CD4-positive, alpha-beta T cell treated with Interleukin-12 subunit alpha and Interleukin-12 subunit beta, for 1 hour (primary cell): ENCODE results near the gene PAX2.

Experiments used
- DNase-seq: peaks from one replicate; pipeline ENCODE4 v3.0.0-alpha.2; 2020

PAX2 gene

DNA sequence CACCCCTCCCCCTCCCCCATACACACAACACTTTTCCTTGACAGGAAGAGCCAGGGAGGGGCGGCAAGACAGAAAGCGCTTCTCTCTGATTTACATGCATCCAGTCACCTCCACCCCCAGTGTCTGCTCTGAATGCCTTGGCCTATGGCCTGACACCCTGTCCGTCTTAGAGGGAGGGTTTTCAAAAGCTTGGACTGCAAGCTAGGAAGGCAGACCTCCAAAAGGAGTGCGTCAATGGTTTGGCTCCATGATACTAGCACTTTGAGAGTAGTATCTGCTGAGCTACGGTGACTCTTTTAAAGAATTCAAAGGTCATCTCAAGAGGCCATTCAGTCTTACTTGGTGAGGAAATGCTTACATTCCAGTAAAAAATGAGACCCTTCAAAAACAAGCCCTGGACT, 20.3 kb upstream of the PAX2 start:
- no peak for DNase-seq

GRCh38 chr10:100725869-100726426, 19.4 kb upstream of the PAX2 start:
- no peak for DNase-seq

GRCh38 chr10:100727808-100728207, 17.6 kb upstream of the PAX2 start:
- DNase-seq = no peak

DNA sequence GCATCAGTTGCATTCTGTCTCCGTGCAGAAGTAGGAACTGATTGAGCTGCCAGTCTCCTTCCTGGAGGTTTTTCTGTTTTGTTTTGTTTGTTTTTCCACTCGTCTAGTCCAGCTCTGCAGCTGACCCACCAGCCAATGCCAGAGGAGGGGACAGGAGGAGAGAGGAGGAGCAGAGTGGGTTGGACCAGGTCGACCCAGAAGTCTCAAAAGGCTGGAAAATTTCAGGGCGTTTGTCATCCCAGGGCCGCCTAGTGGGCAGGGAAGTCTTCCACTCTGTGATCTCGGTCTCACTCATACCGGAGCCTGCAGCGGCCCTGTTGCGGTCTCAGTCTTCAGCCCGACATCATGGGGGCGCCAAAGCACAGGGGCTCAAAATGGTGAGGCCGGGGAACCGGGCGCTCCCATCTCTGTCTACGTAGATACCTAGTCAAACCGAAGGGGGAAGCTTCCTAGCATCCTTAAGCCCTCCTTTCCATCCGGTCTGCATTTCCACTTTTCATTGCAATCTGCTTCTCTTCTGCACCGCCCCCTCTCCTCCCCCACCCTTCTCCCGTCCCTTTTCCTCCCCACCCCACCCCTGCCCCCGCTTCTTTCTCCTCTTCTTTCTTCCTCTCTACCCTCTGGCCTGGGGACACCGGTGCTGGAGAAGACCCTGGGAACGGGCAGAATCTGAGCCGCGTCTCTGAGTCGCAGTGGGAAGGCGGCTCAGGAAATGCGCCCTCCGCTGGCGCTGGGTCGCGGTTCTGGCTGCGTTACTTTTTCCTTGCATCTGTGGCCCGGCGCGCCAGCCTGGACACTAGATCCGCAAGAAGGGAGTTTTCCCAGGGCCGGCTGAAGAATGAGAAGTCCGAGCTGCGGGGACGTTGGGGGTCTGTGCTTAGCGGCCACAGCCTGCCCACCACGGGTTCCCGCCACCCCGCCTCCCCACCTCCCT, 16.2 kb upstream of the PAX2 start:
- no peak for DNase-seq

GRCh38 chr10:100729862-100730724, 15.3 kb upstream of the PAX2 start:
- no peak for DNase-seq

DNA sequence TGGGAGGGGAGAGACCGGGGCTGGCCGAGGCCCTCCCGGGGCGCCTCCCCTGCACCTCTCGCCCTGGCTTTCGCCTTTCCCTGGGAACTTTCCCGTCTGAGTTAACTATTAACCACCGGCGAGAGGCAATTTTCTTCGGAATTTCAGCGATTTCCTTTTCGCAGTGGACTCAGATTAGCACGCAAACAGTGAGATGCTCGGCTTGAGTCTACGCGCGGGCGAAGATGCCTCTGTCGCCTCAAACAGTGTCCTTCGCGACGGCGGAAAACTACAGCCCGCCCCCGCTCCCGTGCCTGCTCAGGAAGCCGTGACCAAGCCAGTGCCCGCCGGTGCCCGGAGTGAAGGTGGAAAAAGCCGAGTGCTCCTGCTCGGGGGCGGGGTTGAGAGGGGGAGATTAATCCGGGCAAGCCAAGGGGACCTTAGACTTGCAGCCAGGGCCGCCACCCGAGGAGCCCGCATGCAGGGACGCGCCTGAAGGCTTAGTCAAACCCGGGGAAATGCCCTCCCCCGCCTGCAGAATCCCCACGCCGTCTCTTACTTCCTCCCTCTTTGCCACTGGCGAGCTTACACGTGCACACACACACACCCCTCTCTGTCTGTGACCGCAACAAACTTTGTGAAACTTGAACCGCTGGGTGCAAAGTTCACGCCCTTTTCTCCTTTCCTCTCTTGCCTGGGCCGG, 14.5 kb upstream of the PAX2 start:
- peak; percentile 31 for DNase-seq

DNA sequence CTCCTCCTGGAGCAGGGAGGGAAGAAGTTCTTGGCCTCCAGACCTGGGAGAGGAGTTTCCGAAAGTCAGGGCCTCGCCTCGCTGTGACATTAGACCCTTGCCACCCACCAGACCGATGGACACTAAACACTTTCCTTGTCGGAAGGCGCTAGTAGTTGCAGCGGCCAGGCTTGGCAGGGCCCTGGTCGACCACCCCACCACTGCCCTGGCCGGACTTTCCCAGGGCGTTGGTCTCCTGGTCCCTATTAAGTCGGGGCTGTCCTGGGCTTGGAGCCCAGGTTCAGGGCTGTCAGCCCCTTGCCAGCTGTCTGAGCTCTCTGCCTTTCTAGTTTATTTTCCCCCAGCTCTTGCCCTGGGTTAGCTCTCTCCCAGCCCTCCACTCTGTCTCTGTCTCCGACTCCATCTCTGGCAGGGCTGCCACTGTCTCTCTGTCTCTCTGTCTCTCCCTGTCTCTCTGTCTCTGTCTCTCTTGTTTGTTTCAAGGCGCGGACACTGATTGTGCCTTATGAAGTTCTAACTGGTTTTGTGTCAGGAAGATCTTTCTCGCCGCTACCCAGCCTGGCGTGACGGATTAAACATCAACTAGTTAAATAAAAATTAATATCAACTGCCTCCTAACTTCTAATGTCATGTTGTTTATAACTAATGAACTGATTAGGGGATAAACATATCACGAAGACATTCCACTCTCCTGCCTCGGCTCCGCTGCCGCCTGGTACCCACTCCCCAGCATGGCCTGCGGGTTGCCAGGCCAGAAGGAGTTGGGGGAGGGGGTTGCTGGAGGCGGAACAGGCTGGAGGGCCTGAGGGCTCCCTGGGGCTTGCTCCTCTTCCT, 13.8 kb upstream of the PAX2 start:
- no peak for DNase-seq

DNA sequence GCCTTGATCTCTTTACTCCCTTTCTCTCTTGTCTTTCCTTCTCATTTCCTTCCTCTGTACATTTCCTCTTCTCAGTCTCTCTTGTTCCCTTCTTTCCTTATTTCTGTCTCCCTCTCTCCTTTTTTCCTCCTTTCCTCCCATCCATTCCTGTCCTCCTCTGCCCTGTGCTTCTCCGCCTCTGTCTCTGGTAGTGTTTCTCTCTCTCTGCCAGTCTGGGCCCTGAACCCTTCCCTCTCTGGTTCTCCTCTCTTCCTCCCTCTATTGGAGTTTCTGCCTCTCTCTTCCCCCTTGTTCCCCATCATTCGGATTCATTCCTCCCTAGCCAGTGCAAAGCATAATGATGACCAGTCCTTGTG, 13.2 kb upstream of the PAX2 start:
- no peak for DNase-seq

- no peak for DNase-seq
Measured at GRCh38 chr10:100733329-100733728, 12.1 kb upstream of the PAX2 start.

DNA sequence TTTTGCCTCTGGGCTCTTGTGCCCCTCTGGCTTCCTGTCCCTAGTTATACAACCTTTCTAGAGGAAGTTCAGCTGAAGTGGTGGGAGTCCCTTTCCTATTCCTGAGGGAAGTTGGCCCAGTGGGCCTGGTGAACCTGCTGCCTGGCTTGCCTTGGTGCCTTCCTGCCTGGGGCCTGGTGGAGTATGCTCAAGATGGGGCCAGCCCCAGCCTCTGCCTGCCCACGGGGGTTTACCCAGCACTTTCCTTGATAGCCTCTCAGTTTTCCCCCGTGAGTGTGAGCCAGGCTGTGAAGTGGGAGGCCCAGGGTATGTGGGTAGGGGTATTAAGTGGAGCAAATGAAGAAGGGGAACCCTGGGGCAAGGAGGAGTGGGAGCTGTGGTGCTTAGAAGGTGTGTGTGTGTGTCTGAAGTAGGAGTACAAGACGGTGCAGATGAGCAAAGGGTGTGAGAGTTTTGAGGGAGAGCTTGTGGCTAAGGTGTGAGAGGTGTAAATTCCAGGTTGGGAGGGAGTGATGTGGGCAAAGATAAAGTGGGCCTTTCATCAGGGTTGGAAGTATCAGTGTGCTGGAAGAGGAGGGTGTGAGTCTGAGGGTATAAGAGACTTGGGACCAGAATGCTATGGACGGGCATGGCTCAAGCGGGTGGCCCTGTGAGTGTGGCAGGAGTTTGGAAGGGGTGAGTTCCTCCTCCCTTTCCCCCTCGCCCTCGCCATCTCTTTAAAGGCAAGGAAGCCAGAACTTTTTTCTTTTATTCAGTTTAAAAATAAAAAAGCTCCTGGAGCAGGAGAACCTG, 10.9 kb upstream of the PAX2 start:
- no peak for DNase-seq

- no peak for DNase-seq
Measured at GRCh38 chr10:100735087-100735336, 10.4 kb upstream of the PAX2 start.

DNA sequence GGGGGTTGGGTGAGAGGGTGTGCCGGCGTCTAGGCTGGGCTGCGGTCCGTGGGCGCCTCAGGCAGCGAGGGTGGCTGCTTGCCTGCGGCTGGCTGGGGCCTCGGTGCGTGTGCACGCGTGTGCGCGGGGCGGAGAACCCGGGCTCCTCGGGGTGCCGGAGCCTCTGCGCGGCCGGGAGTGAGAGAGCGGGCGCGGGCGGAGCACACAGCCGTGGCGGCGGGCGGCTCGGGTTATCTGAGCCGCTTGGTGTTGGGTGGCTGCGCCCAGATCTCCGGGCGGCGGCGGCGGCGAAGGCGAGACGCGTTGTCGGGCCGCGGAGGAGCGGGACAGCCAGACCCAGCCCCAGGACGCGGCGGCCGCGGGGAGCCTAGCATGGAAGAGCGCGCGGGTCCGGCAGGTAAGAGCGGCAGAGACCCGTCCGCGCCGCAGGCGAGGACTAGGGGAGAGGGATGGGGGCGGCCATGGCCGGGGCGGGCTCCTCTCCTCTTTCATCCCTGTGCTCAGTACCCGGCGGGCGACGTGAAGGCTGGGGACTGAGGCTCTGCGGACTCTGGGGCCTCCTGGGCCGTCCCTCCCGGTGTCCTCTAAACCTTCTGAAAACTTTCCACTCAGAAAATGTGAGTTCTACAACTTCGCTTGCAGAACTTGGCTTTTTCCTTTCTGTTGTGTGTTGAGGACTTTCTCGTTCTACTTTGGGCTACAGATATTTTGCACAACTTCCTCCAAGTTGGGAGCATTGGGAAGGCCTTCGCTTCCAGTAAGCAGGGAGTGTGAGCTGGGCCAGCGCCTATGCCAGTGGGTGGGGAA, 9.8 kb upstream of the PAX2 start:
- no peak for DNase-seq

DNA sequence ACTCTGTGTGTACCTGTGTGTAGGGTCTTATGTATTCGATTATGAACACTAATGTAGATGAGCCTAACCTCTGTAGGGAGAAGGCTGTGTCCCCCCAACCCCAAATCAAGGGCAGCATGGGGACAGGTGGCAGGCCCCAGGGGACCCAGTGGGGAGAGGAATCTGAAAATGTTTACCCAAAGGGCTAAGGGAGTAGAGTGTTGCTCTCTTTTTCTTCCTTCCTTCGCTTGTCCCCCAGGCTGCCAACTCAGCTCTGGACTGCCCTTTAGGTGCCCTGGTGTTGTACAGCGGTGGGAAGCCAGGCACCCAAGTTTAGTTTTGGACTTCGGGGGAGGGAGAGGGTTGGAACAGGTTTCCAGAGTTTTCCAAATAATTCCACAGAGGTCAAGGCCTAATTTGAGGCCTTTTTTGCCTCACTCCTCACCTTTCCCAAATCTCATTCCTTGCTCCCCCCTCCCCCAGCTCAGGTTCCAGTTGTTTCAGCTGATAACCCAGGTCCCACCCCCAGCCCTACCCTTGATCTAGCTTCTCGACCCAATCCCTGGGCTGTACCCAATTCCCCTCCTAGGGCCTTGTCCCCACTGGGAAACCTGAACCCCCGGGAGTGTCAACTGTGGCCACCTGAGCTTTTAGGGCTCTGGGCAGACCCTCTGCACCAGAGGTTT, 9.1 kb upstream of the PAX2 start:
- DNase-seq = no peak

DNA sequence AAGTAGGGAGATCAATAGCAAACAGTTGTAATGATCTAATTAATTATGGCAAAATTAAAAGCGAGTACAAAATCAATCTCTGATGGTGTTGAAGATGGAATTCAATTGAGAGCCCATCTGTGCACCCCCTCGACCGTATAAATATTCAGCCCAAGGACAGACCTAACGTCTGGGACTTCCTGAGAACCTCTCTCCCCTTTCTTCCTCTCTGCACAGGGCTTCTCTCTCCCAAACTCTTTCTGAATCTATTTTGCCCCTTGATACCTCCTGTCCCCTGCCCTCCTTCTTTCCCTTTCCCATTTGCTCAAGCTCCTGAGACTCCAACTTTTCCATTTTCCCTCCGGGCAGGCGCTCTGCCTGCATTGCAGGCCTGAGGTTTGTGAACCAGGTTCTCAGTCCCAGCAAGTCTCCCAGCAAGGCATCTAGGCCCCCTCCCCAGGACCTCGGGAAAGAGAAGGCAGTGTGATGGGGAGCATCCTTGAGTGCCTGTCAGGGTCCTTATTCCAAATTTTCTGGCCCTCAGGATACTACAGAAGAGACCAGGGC, 8.5 kb upstream of the PAX2 start:
- no peak for DNase-seq

DNA sequence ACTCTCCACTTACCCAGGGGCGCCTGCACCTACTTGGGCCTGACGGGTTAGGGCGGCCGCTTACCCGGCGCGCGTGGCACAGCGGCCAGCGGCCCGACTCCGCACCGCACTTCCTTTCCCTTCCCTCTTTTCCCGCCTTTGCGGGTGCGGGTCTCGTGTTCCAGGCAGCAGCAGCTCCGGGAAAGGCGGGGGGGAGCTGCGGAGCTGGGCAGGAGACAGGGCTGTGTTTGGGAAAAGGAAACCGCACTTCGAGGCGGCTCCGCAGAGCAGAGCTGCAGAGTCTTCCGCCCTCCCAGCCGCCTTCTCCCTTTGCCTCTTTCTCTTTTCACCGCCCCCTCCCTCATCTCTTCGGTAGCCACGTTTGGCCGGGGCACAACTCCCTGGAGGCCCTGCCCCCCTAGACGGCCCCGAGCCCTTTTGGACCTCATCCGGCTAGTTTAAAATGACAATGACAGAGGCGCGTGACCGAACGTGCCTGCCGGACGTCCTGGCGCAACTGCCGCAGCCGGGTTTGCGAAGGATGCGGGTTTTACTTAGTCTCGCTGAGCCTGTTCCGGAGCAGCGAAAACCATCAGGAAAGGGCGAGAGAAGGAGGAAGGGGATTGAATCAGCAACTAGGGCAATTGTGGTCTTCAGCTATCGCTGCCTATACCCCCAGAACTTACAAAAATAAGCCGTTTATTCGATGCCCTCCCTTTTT, 7.9 kb upstream of the PAX2 start:
- no peak for DNase-seq

DNA sequence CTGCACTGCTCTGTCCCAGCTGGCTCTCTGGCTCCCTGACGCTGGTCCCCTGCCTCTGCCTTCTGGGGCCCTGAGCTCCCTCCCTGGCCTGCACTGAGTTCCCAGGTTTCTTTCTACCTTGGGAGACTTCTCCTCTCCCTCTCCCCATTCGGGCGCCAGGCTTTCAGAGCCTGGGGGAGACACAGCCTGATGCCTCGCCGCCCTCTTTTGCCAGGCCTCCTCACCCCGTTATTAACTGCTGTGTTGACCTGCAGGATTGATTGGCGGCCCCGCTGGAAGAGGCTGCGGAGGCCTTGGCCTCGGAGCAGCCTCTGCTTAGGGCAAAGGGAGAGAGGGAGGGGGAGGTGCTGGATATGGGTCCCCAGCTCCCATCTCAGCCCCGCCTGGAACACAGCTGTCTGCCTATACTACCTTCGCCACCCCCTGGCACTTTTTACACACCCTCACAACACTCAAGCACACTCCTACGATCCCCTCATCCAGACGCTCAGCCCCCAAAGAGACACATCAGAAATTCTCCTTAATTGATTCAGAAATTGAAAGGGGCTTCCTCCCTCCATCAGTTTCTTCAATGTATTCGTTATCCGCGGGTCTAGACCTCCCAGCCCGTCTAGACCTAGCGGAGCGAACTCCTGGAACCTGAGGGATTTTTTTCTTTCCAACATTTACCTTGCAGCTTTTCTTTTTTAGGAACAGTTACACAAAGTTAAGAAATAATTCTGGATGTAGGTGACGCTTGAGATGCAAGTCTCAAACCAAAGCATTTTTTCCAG, 7.1 kb upstream of the PAX2 start:
- DNase-seq = no peak

GRCh38 chr10:100739517-100740368, 5.6 kb upstream of the PAX2 start:
- no peak for DNase-seq
